C4-2B (cell line): ENCODE measurements around the gene RPS6KA5.

Experiments
- ZFX ChIP-seq: fragments of 450-650 bp; IDR thresholded peaks from 2 replicates; pipeline ENCODE4 v1.6.1; 2017
- TF ChIP-seq, protein P1 (sequence below): fragments of 450-650 bp; conservative IDR thresholded peaks from 2 replicates; pipeline ENCODE4 v1.5.1; 2017; ENCODE audit warnings: mild to moderate bottlenecking

DNA sequence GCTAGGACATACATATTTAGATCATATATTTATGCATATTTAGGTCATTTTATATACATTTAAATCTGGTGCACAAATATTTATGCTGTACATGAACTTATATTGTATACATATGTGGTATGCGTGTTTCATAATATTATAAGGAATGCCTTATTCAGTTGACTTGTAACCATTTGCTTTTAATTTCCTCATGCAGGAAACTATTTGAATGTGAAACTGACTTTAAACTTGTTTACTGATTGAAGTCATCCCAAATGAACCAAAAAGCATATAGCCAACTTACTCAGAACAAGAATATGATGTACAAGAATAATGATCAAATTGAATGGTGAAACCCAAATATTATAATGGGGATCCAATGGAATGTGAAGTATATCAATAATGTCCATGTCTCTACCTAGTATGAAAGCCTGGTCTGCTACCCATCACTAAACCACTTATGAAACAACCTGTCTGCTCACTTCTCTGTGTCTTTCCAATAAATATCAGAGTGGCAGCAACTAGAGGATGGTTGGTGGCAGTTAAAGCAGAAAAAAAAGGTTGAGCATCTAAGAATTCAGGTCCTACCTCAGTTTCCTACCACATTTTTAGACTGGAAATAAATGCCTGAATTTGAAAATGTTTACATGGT lies 38.3 kb downstream of the RPS6KA5 start:
- TF ChIP-seq, protein P1, sequence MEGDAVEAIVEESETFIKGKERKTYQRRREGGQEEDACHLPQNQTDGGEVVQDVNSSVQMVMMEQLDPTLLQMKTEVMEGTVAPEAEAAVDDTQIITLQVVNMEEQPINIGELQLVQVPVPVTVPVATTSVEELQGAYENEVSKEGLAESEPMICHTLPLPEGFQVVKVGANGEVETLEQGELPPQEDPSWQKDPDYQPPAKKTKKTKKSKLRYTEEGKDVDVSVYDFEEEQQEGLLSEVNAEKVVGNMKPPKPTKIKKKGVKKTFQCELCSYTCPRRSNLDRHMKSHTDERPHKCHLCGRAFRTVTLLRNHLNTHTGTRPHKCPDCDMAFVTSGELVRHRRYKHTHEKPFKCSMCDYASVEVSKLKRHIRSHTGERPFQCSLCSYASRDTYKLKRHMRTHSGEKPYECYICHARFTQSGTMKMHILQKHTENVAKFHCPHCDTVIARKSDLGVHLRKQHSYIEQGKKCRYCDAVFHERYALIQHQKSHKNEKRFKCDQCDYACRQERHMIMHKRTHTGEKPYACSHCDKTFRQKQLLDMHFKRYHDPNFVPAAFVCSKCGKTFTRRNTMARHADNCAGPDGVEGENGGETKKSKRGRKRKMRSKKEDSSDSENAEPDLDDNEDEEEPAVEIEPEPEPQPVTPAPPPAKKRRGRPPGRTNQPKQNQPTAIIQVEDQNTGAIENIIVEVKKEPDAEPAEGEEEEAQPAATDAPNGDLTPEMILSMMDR: no peak
- TF ChIP-seq ZFX: no peak
